HG03280 (cell line): ENCODE results near the gene SLC49A3.
"Not testable (repeated sequence)": the region's sequence is repeated elsewhere in the genome, so short reads cannot be mapped to it uniquely, and the experiment has no call there.

Source experiments
- ATAC-seq: cut with Tn5 transposase; IDR thresholded peaks from one replicate; pipeline ENCODE4 v1.9.1; 2021; ENCODE audit warnings: mild to moderate bottlenecking, moderate library complexity; ENCODE audit not compliant: unreplicated experiment

SLC49A3 gene

DNA sequence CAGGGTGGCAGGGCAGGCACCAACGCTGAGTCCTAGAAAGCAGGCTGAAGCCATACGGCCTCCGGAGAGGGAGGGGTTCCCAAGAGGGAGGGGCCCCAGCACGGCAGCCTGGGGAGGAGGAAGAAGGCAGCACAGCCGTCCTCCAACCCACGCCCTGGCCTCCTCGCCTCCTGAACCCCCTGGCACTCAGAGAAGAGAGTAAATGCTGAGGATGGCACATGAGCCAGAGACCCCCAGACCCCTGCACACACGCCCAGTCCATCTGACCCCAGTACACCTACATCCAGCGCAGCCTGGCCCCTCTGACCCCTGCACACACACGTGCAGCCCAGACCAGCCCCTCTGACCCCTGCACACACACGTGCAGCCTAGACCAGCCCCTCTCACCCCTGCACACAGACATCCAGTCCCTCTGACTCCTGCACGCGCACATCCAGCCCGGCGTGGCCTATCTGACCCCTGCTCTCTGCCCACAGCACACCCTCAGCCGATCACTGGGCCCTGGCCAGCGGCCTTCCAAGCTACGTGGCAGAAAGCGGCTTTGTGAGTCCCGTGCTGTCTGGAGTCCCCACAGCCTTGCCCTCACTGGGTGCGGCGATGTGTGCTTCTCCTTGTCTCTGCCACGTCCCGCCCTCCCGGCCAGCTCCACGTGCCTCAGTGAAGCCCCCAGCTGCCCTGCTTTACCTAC is 33.3 kb downstream of the SLC49A3 start:
- ATAC-seq, result no peak

GRCh38 chr4:654871-655463 is 34.0 kb downstream of the SLC49A3 start:
- ATAC-seq, result no peak

- no peak for ATAC-seq
Measured at GRCh38 chr4:654503-654845, 34.5 kb downstream of the SLC49A3 start.

- no peak for ATAC-seq
Measured at GRCh38 chr4:653831-654502, 35.0 kb downstream of the SLC49A3 start.

DNA sequence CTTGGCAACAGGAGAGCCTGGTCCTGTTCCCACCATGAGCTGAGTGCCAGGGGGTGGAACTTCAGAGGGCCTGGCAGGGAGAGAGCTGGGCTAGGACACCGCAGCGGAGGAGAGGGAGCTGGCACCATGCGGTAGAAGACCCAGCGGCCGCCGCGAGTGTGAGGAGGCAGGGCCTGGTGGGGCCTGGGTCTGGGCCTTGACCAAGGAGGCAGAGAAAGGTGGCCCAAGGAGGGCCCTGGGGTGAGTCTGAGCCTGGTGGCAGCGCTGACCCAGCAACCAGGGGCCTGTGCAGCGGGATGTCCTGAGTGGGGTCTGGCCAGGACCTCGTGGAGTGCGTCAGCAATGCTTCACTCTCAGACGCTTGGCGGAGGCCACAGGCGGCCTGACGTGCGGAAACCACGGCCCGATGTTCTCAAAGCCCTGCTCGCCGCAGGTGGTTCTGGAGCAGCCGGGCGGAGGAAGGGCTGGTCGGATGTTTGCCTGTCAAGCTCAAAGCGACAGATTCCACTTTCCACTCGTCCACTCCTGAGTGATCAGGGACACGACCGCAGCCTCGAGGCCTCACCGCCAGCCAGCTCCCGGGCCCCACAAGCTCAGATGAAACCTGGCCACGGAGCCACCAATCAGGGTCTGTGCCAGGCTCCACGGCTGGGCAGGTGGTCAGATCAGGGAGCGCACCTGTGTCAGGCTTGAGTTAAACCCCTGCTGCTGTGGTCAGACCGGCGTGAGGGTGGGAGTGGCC is 35.7 kb downstream of the SLC49A3 start:
- no peak for ATAC-seq

DNA sequence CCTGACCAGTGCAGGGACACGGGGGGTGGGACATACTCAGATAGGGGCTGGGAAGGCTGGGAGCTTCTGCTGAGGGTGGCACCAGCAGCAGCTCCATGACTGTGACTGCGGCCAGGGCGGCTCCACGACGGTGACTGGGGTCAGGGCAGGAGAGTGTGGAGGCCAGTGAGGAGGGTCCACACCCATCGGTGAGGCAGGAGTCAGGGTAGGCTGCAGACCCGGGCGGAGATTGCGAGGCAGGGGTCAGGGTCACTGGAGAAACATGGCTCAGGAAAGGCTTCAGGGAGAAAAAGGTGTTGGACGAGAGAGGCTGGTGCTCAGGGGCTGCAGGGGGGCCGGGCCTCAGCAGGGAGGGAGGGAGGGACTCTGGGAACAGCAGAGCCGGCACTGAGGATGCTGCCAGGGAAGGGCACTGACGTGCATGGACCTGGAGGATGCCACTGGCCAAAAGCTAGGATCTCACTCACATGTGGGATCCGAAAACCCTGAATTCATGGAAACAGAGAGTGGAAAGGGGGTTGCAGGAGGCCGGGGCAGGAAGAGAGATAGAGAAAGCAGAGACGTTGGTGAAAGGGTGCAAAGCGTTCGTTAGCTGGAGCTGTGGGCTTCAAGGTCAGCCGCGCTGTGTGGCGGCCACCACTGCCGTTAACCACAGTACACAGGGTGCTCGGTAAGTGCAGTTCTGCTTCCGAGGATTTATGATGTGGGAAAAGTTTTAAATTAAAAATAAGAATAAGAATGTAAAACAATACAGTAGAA is 36.9 kb downstream of the SLC49A3 start:
- ATAC-seq, result no peak

DNA sequence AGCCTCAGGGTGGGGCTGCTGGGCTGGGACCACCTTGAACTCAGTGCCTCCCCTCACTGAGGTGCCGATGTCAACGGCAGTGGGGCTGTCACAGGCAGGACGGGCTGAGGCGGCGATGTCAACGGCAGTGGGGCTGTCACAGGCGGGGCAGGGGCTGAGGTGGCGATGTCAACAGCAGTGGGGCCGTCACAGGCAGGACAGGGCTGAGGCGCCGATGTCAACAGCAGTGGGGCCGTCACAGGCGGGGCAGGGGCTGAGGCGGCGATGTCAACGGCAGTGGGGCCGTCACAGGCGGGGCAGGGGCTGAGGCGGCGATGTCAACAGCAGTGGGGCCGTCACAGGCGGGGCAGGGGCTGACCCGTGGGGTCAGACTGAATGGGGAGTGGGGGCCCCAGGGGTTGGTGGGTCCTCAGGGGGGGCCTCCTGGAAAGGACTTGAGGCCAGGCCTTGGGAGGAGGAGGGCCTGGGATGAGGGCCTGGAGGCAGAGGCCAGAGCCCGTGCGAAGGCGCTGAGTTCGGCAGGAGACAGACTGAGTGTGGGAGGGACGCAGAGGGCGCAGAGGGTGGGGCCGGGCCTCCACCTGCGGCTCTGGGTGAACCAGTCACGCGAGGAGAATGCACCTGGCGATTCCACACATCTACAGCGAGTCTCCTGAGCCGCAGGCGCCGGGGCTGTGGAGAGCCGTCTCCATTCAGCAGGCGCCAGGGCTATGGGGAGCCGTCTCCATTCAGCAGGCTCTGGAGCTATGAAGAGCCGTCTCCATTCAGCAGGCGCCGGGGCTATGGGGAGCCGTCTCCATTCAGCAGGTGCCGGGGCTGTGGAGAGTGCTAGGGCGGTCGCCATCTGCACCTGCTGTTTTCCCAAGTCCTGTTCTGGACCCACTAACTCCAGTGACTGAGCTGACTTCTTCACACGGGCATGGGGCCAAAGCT is 37.7 kb downstream of the SLC49A3 start:
- ATAC-seq, result no peak

DNA sequence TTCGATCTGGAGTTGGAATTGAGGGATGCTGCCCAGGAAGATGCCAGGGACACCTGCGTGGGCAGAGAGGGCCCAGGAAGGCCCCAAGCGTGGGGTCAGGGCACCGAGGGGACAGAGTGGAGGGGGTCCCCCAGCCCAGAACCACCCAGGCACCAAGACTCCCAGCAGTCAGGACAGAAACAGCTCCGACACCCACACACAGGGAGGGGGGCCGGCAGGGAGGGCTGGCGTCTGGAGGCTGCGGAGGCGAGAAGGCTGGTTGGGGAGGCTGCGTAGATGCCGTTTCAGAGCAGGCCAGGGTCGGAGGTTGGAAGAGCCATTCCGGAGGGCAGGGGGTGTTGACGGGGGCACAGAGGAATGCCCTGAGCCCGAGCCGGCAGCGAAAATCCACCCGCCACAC is 38.5 kb downstream of the SLC49A3 start:
- ATAC-seq, result no peak

GRCh38 chr4:649751-650310 is 39.1 kb downstream of the SLC49A3 start:
- ATAC-seq, result no peak

GRCh38 chr4:649293-649625 is 39.7 kb downstream of the SLC49A3 start:
- no peak for ATAC-seq

DNA sequence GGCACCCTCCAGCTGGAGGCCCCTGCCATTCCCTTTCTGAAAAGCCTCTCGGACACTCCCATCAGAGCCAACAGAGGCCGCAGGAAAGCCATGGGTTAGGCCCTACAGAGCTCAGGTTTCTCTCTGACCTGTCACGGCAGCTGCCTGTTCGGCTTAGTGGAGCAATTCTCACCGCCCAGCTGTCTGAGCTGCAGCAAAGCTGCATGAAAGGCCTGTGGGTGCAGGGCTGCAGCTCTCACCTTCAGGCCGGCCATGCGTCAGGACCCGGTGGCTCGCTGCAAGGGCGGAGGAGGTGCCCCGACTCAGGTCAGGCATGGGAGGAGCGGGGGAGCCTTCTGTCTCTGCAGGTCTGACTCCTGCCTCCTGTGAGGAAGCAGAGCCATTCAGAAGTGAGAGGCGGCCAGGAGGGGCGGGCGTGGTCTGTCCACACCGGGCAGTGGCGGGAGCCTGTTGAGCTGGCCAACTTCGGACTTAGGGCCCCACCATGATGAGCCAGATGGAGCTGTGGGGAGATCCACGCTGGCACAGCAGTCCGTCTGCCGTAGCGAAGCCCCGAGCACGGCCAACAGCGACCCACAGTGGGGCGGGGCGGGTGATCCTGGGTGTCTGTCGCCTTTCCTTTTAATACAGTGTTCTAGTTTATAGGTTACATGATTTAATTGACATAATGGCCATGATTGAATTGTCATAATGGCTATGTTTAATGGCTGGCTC is 40.2 kb downstream of the SLC49A3 start:
- ATAC-seq, result no peak

- no peak for ATAC-seq
Measured at GRCh38 chr4:647481-647880, 41.5 kb downstream of the SLC49A3 start.

- no peak for ATAC-seq
Measured at GRCh38 chr4:646460-646859, 42.5 kb downstream of the SLC49A3 start.

- not testable (repeated sequence) for ATAC-seq
Measured at GRCh38 chr4:642366-642765, 46.6 kb downstream of the SLC49A3 start.

DNA sequence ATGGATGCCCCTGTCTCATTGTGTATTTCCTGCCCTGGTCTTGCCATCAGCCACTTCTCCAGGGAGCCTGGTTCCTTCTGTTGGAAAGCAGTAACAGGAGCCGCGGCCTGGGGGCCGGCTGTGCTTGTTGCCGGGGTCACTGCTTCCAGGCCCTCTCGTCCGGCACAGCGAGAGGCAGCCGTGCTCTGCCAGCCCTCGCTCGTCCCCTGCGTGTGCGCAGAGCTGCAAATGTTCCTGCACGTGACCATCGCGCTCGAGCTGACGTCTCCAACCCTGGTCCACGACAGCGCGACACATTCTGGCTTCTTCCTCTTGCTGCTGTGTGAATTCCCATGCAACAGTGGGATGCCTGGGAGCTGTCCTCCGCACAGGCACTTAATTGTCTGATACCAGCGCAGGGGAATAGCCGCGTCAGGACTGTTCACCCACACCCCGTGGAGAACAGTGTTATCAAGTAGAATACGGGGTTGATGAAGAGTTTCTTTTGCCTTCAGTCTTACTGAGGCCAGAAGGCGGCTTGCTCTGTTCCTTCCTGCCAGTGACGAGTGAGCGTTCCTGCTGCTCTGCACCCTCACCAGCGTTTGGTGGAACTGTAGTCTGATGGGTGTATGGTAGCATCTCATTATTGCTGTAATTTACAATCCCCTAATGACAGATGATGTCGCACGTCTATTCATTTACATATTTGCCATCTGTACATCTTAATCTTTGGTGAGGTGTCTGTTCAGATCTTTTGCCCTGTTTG is 51.2 kb downstream of the SLC49A3 start:
- no peak for ATAC-seq

DNA sequence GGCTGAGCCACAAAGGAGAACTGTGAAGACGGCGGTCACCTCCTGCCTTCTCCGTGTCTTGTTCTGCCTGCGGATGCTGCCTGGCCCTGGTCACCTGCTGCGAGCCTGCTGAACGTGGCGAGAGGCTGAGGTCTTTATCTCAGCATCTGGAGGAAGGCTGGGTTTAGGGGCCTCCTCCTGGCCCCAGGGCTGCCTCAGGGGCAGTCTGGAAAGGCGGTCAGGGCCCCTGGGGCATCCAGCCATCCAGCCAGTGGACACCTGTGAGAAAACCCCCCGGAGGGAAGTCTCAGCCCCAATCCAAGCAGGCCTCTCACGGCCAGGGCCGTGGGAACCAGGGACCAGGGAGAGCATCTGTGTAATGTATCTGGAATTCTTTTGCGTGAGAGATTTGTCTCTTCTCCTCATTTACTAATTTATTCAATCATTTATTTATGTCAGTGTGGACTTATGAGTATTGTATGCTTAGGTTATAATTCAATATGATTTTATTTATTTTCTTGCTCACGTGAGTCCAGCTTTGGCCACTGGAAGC is 52.3 kb downstream of the SLC49A3 start:
- no peak for ATAC-seq

DNA sequence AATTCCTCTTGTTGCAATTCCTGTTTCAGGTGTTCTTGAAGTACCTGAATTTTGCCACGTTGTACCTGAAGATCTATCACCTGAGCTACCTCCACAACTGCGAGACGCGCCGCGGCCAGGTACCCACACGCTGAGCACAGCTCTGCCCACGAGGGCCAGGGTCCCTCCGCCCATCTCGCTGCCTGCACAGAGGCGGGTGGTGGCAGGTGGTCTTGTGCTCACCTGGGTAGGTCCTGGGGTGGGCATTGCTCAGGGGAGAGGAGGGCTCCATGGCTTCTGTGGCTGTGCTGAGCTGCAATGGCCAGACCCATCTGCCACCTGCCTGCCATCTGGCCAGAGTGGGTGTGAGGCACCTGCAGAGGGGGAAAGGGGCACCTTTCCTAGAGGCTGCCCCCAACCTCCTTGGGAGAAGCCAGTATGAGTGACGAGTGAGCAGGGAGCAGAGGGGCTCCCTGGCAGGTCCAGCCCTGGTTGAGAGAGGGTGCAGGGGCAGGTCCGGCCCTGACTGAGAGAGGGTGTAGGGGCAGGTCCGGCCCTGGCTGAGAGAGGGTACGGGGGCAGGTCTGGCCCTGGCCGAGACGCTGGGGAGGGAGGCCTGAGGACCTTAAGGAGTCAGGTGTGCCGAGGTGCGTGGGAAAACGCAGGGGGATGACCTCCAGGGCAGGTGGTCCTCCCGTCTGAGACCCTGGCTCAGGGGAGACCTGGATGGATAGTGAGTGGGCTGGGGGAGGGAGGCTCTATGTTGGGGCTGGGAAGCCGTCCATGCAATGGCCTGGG is 52.9 kb downstream of the SLC49A3 start:
- no peak for ATAC-seq
